GM21576 (cell line): Measurements from ENCODE around the gene PYGL.
"Not testable (repeated sequence)": the region's sequence is repeated elsewhere in the genome, so short reads cannot be mapped to it uniquely, and the experiment has no call there.

ENCODE experiments used
- ATAC-seq: cut with Tn5 transposase; IDR thresholded peaks from one replicate; pipeline ENCODE4 v1.9.1; 2021; ENCODE audit warnings: mild to moderate bottlenecking, moderate library complexity; ENCODE audit not compliant: unreplicated experiment

Gene PYGL

GRCh38 chr14:50943943-50944646 is at the start of gene PYGL:
Gene PYGL (minus strand): TSS chr14:50944483. CDS start chr14:50944403, 80 bp downstream.
- peak; percentile 73 for ATAC-seq

GRCh38 chr14:50985859-50986331 is 41.6 kb upstream of the PYGL start:
- ATAC-seq: no peak

GRCh38 chr14:50985124-50985858 is 41.0 kb upstream of the PYGL start:
- no peak for ATAC-seq

- no peak for ATAC-seq
These were observed 39.9 kb upstream of the PYGL start for GRCh38 chr14:50984036-50984710.

- ATAC-seq: no peak
These were observed 35.9 kb upstream of the PYGL start for GRCh38 chr14:50979941-50980850.

GRCh38 chr14:50978888-50979287 is 34.6 kb upstream of the PYGL start:
- peak; percentile 90 for ATAC-seq

GRCh38 chr14:50978529-50978871 is 34.2 kb upstream of the PYGL start:
- ATAC-seq: no peak

GRCh38 chr14:50977863-50978528 is 33.7 kb upstream of the PYGL start:
- no peak for ATAC-seq

GRCh38 chr14:50974118-50974517 is 29.8 kb upstream of the PYGL start:
- ATAC-seq: no peak

- ATAC-seq: no peak
These were observed 28.5 kb upstream of the PYGL start for GRCh38 chr14:50972734-50973133.

GRCh38 chr14:50970886-50971781 is 26.9 kb upstream of the PYGL start:
- no peak for ATAC-seq

GRCh38 chr14:50967790-50968189 is 23.5 kb upstream of the PYGL start:
- no peak for ATAC-seq

- ATAC-seq: no peak
These were observed 22.8 kb upstream of the PYGL start for GRCh38 chr14:50967103-50967502.

- ATAC-seq: no peak
These were observed 20.6 kb upstream of the PYGL start for GRCh38 chr14:50964683-50965390.

GRCh38 chr14:50963919-50964318 is 19.6 kb upstream of the PYGL start:
- ATAC-seq: no peak

- ATAC-seq: no peak
These were observed 17.4 kb upstream of the PYGL start for GRCh38 chr14:50961605-50962221.

GRCh38 chr14:50957296-50957695 is 13.0 kb upstream of the PYGL start:
- ATAC-seq: no peak

- not testable (repeated sequence) for ATAC-seq
These were observed 12.1 kb upstream of the PYGL start for GRCh38 chr14:50956421-50956820.
